IPS DF 6.9 (cell line): ENCODE results near the gene MYO1F.

Experiments used
- DNase-seq: peaks from one replicate; pipeline ENCODE4 v3.0.0-alpha.2; 2013; ENCODE audit warnings: low read depth, low spot score
- H3K27ac ChIP-seq: one replicate; pipeline ENCODE4 v1.5.1; 2013; ENCODE audit warnings: low read length, control low read depth
- H3K27me3 ChIP-seq: 2 replicates; pipeline ENCODE4 v1.6.1; 2013; ENCODE audit warnings: mild to moderate bottlenecking, low read length; ENCODE audit not compliant: control insufficient read depth, insufficient read depth
- H3K36me3 ChIP-seq: 2 replicates; pipeline ENCODE4 v1.6.1; 2013; ENCODE audit warnings: low read length; ENCODE audit not compliant: control insufficient read depth, insufficient read depth
- H3K4me1 ChIP-seq: 2 replicates; pipeline ENCODE4 v1.6.1; 2013; ENCODE audit warnings: low read length; ENCODE audit not compliant: control insufficient read depth, insufficient read depth
- H3K4me3 ChIP-seq: 2 replicates; pipeline ENCODE4 v1.5.1; 2013; ENCODE audit warnings: mild to moderate bottlenecking, low read length
- H3K9me3 ChIP-seq: 2 replicates; pipeline ENCODE4 v1.6.1; 2013; ENCODE audit warnings: low read length, inconsistent platforms; ENCODE audit not compliant: control insufficient read depth, insufficient read depth
- WGBS: extraction: QIAGEN DNeasy Blood & Tissue Kit; methylation state at CpG from one replicate; pipeline ENCODE4 v1.1.7; 2013; ENCODE audit warnings: mixed read lengths, missing lambda C conversion rate; ENCODE audit not compliant: insufficient read length, insufficient coverage; 5-methylcytosine and 5-hydroxymethylcytosine counted together

Gene MYO1F

DNA sequence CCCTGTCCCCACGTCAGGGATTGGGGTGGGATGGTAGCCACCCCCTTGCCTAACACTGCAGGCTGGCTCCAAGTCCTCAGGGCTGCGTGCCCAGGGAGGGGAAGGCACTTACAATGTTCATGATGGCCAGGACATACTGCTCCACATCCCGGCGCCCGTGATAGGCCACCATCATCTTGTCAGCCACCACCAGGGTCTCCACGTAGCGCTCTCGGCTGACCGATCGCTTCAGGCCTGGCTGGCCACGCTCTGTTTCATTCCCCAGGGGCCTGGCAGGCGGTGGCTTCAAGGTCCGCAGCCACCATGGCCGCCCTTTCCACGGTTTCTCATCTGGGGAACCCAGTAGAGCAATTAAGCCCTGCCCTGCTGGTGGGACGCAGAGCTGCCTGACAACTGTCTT is 23.6 kb upstream of the MYO1F start:
- Histone ChIP-seq H3K4me3 (no peak overlapping the region), H3K36me3 (peaks cover 10% of the 10 kb centered on the region; the same call in 1 of the 2 replicates), H3K9me3 (no peaks in the 10 kb centered on the region), H3K27me3 (no peaks in the 10 kb centered on the region), H3K4me1 (no peaks in the 10 kb centered on the region), H3K27ac (no peak overlapping the region)
- DNase-seq = no peak
- no CpG with 5 or more reads among the region's 16 CpGs for WGBS

DNA sequence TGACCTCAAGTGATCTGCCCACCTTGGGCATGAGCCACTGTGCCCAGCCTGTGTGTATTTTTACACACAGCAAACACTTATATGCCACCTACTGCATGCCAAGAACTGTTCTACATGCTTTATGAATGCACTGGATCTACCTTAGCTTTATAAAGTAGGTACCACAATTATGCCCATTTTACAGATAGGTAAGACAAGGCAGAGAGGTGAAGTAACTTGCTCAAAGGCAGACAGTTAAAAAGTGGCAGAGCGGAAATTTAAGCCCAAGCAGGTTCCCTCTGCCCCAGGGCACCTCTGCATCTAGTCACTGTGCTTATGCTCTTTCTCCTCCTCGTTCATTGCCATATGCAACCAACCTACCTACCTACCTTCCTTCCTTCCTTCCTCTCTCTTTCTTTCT is 22.8 kb upstream of the MYO1F start:
- H3K36me3 ChIP-seq = peaks cover 10% of the 10 kb centered on the region; the same call in 1 of the 2 replicates
- H3K27me3 ChIP-seq = no peaks in the 10 kb centered on the region
- no peak for DNase-seq
- H3K4me3 ChIP-seq = no peak overlapping the region
- WGBS = 100% methylated on average over 1 of the region's 2 CpGs
- H3K27ac ChIP-seq = no peak overlapping the region
- H3K9me3 ChIP-seq = no peaks in the 10 kb centered on the region
- H3K4me1 ChIP-seq = no peaks in the 10 kb centered on the region

- peaks cover 10% of the 10 kb centered on the region; the same call in 1 of the 2 replicates for H3K36me3 ChIP-seq
- no CpG with 5 or more reads among the region's 23 CpGs for WGBS
- H3K27ac ChIP-seq = no peak overlapping the region
- H3K9me3 ChIP-seq = no peaks in the 10 kb centered on the region
- no peaks in the 10 kb centered on the region for H3K27me3 ChIP-seq
- H3K4me1 ChIP-seq = no peaks in the 10 kb centered on the region
- no peak overlapping the region for H3K4me3 ChIP-seq
- DNase-seq = no peak
Measured at GRCh38 chr19:8596168-8596567, 18.9 kb upstream of the MYO1F start.

DNA sequence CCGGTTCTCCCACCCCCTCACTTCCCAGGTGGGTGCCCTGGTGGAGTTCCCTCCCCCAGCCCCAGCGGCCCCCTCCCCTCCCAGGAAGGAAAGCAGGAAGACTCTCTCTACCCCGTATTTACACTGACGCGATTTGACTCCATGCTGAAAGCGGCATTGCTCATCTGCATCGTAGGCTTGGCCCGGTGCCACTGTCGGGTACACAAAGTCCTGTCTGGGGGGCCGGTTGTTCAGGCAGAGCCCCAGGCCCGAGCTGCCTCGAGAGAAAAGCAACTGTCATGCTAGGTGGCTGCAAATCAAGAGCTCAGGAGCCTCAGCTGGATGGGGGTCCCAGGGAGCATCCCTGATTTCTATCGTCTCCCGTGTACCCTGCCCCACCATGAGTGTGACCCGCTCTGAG is 18.4 kb upstream of the MYO1F start:
- H3K36me3 ChIP-seq = peaks cover 10% of the 10 kb centered on the region; the same call in 1 of the 2 replicates
- WGBS = no CpG with 5 or more reads among the region's 15 CpGs
- H3K4me1 ChIP-seq = no peaks in the 10 kb centered on the region
- no peak overlapping the region for H3K4me3 ChIP-seq
- no peaks in the 10 kb centered on the region for H3K9me3 ChIP-seq
- DNase-seq = no peak
- H3K27me3 ChIP-seq = no peaks in the 10 kb centered on the region
- H3K27ac ChIP-seq = no peak overlapping the region

- no CpG with 5 or more reads among the region's 2 CpGs for WGBS
Measured at GRCh38 chr19:8593931-8594330, 16.7 kb upstream of the MYO1F start.

GRCh38 chr19:8592231-8593009 is 15.2 kb upstream of the MYO1F start:
- no peak overlapping the region for H3K27ac ChIP-seq
- peaks cover 10% of the 10 kb centered on the region; the same call in 1 of the 2 replicates for H3K36me3 ChIP-seq
- H3K4me3 ChIP-seq = peak overlapping the region; percentile 36; the same call in 1 of the 2 replicates
- H3K27me3 ChIP-seq = no peaks in the 10 kb centered on the region
- peak; percentile 98 for DNase-seq
- no CpG with 5 or more reads among the region's 55 CpGs for WGBS
- H3K4me1 ChIP-seq = no peaks in the 10 kb centered on the region
- no peaks in the 10 kb centered on the region for H3K9me3 ChIP-seq

More at GRCh38 chr19:8593931-8594330, 16.7 kb upstream of the MYO1F start:
- H3K9me3 ChIP-seq = no peaks in the 10 kb centered on the region
- H3K4me1 ChIP-seq = no peaks in the 10 kb centered on the region
- no peak overlapping the region for H3K4me3 ChIP-seq
- no peak for DNase-seq
- peaks cover 10% of the 10 kb centered on the region; the same call in 1 of the 2 replicates for H3K36me3 ChIP-seq
- no peak overlapping the region for H3K27ac ChIP-seq
- no peaks in the 10 kb centered on the region for H3K27me3 ChIP-seq

GRCh38 chr19:8589177-8589714 is 12.0 kb upstream of the MYO1F start:
- Histone ChIP-seq H3K4me1 (0 out of 2 replicates have a peak, but pooled peaks cover 2% of the 10 kb centered on the region), H3K4me3 (no peak overlapping the region), H3K9me3 (no peaks in the 10 kb centered on the region), H3K36me3 (no peaks in the 10 kb centered on the region; the same call in 1 of the 2 replicates), H3K27ac (no peak overlapping the region), H3K27me3 (no peaks in the 10 kb centered on the region)
- no CpG with 5 or more reads among the region's 32 CpGs for WGBS
- no peak for DNase-seq

DNA sequence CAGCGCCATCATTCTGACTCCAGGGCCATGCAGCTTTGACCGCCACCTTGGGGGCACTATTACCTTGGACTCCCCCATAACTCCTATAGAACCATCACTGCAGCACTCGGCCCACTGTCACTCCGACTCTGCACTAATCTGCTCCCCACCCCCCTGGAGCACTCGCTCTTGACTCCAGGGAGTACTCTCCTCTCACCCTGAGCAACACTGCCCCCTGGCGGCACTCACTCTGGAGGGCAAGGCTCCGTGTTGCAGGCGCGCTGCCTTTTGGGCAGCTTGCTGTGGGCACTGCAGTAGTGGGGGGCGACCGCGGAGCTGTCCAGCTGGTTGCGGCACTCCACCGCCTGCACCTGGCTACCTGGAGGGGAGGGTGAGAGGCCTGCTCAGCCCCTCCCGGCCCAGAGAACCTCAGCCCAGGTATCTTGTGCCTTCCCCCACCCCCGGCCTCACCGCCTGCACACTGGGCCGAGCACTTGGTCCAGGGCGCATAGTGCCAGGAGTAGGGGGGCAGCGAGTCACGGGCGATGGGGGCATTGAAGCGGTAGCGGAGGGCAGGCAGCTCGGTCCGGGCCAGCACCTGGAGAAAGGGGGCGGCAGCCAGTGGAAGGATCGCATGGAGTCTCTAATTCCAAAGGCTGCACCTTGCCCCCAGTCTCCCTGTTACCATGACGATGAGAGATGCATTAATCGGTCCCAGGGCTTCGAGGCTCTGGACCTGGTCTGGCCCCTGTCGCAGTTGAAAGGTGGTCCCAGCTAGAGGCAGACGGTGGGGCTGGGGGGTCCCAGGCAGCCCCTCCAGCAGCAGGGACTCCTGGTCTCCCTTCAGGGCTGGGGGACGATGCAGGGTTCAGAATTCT is 8.9 kb upstream of the MYO1F start:
- no CpG with 5 or more reads among the region's 34 CpGs for WGBS
- no peak for DNase-seq

DNA sequence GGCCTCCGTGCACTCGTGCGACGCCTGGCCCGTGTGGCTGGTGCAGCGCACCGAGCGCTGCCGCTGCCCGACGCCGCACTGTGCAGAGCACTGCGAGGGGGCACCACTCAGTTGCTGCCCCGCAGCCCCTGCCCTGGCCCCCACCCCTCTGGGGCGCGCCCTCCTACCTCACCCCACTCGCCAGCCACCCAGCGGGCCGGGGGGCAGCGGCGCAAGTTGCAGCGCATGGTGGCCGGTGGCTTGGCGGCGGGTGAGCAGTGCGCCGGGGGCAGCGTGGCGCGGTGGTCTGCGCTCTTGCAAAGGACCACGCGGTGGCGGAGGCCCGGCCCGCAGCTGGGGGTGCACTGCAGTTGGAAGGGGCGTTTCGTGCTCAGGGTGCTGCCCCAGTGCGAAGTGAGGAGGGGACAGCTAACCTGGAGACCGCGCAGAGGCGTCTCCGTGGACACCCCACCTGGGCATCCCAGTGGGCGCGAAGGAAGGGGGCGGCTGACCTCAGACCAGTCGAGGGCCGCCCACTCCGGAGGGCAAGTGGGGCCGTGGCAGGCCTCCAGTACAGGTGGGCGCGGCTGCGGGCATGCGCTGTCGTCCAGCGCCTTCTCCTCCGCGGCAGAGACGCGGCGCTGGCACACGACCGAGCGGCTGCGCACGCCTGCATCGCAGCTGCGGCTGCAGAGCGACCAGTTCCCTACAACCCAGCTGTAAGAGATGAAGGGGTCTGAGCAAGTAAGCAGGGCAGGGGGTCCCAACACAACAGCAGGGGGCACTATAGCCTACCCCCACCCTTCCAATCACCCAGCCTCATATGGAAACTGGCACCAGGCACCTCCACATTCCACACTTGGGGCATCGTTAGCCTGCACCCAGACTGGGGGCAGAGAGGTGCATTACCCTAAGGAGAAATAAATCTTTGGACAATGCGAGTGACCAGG is 8.0 kb upstream of the MYO1F start:
- no peak overlapping the region for H3K4me3 ChIP-seq
- H3K9me3 ChIP-seq = no peaks in the 10 kb centered on the region
- H3K27me3 ChIP-seq = no peaks in the 10 kb centered on the region
- H3K4me1 ChIP-seq = 0 out of 2 replicates have a peak, but pooled peaks cover 2% of the 10 kb centered on the region
- H3K27ac ChIP-seq = no peak overlapping the region
- no peak for DNase-seq
- no peaks in the 10 kb centered on the region; the same call in 1 of the 2 replicates for H3K36me3 ChIP-seq
- WGBS = no CpG with 5 or more reads among the region's 71 CpGs

More for the DNA sequence above, 8.9 kb upstream of the MYO1F start:
- no peak overlapping the region for H3K27ac ChIP-seq
- no peak overlapping the region for H3K4me3 ChIP-seq
- 0 out of 2 replicates have a peak, but pooled peaks cover 2% of the 10 kb centered on the region for H3K4me1 ChIP-seq
- H3K27me3 ChIP-seq = no peaks in the 10 kb centered on the region
- no peaks in the 10 kb centered on the region for H3K9me3 ChIP-seq
- no peaks in the 10 kb centered on the region; the same call in 1 of the 2 replicates for H3K36me3 ChIP-seq
